K562 (cell line): ENCODE data around the gene SLC6A6.

Experiments used
- POLR2A ChIP-seq: fragments of 450-650 bp; conservative IDR thresholded peaks from 2 replicates; pipeline ENCODE4 v1.6.1; 2016
- SP1 ChIP-seq: sonication (generic); formaldehyde crosslinking; IDR thresholded peaks from 2 replicates; pipeline ENCODE4 v1.8.1; 2022; ENCODE audit warnings: mild to moderate bottlenecking, missing genetic modification reagents

DNA sequence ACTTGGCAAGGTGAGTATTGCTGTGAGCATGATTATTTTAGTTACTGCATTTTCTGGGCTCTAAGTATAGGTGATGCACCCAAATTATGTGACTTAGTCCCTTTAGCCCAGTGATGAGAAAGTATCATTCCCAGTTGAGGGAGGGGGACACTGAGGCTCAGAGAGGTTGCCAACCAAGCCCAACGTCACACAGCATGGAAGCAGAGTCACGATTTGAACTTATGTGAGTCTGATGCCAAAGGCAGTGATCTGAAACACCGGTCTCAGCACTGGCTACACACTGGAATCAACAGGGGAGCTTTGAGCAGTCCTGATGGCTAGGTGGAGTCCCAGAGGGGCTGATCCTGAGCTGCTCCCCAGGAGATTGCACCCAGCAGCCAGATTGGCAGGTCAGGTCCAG lies 39.5 kb upstream of the SLC6A6 start:
- TF ChIP-seq SP1 (CRISPR knock-in tag) (no peak), POLR2A (no peak)
